GM21390 (cell line): ENCODE data around the gene DOCK10.
"Not testable (repeated sequence)": the region's sequence is repeated elsewhere in the genome, so short reads cannot be mapped to it uniquely, and the experiment has no call there.

ENCODE experiments used
- ATAC-seq: cut with Tn5 transposase; IDR thresholded peaks from one replicate; pipeline ENCODE4 v1.9.1; 2021; ENCODE audit not compliant: unreplicated experiment

Gene DOCK10

GRCh38 chr2:224951723-224952481 is 90.4 kb downstream of the DOCK10 start:
- ATAC-seq: peak; percentile 26

DNA sequence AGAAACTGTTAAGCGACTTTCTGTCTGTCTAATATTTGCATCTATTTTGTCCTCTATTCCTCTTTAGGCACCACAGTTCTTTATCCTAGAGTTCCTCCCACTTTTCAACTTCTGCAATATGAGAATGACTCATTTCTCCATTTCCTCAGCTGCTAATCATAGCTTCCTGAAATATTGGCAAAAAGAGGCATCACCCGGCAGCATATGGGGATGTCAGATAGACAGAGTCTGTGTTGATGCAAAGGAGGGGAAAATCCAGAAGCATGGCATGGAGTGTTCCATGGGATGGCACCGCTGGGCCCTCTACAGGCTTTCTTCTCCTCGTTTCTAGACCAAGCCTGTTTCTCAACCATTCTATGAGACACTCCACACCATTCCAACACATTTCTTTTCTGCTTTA is 93.4 kb downstream of the DOCK10 start:
- ATAC-seq: no peak

- ATAC-seq: no peak
These were observed 94.3 kb downstream of the DOCK10 start for GRCh38 chr2:224948005-224948404.

- ATAC-seq: no peak
These were observed 94.7 kb downstream of the DOCK10 start for GRCh38 chr2:224947566-224947965.

- ATAC-seq: peak; percentile 73
These were observed 95.4 kb downstream of the DOCK10 start for GRCh38 chr2:224946895-224947294.

GRCh38 chr2:224944707-224945547 is 97.3 kb downstream of the DOCK10 start:
- no peak for ATAC-seq

GRCh38 chr2:224943601-224944041 is 98.6 kb downstream of the DOCK10 start:
- ATAC-seq: not testable (repeated sequence)

GRCh38 chr2:224941960-224942359 is 100.3 kb downstream of the DOCK10 start:
- no peak for ATAC-seq

- no peak for ATAC-seq
These were observed 101.7 kb downstream of the DOCK10 start for GRCh38 chr2:224940618-224941017.

DNA sequence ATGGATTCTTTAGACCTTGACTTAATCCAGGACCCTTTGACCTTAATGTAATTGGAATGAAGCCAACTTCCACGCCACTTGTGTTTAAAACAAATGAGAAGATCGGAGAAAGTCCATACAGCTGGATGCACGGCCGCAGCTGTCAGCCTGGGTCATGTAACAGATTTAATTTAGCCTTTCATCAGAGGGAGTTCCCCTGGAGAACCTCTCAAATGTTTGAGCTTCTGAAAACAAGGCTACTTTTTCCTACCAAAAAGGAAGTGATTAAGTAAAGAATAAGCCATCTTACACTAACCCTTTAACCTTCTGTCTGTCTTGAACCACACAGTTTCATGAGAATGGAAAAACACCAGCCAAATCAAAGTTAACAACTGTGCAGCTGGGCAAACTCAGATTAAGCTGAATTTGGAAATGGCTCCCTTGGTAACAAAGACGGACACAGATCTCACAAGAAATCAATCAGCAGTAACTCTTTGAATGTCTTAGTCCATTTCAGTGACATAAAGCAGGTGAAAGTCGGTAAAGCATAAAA is 103.6 kb downstream of the DOCK10 start:
- ATAC-seq: peak; percentile 34

- peak; percentile 84 for ATAC-seq
These were observed 104.4 kb downstream of the DOCK10 start for GRCh38 chr2:224937887-224938286.

- ATAC-seq: no peak
These were observed 107.6 kb downstream of the DOCK10 start for GRCh38 chr2:224934526-224935188.

DNA sequence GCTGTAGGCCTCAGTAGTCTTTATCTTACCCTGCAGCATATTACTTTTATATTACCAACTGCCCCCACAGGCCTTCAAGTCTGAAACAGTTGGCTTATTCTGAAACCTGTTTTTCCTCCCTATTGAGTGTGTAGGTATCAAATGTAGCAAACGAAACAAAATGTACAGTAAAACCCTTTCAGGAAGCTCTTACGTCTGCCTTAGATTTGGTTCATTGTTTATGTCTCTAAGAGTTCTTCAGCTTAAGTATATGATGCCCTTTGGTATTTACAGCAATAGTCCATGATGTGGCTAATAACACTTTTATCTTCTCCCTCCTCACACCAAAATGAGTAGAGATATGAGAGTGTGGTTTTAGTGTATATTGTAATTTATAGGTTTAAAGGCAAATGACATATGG is 108.8 kb downstream of the DOCK10 start:
- no peak for ATAC-seq

GRCh38 chr2:224932522-224932921 is 109.7 kb downstream of the DOCK10 start:
- ATAC-seq: no peak

- no peak for ATAC-seq
These were observed 110.3 kb downstream of the DOCK10 start for GRCh38 chr2:224931956-224932355.

- no peak for ATAC-seq
These were observed 111.3 kb downstream of the DOCK10 start for GRCh38 chr2:224930990-224931389.

GRCh38 chr2:224930124-224930523 is 112.1 kb downstream of the DOCK10 start:
- no peak for ATAC-seq

DNA sequence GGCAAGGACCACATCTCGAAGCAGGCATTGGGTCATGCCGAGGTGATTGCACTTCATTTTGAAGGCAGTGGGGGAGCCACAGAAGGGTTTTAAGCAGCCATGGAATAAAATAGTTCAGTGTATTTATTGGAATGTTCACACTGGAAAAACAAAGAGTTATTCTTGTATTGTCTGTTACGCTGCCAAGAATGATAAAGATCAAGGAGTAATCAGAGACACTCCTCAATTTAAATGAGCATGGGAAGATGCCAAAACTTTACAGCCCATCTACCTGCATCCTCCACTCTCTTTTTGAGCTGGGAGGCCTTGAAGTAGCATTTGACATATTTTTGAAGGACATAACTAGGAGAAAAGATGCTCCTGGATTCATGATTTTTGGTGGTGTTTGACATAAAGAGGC is 112.8 kb downstream of the DOCK10 start:
- no peak for ATAC-seq

- ATAC-seq: no peak
These were observed 114.6 kb downstream of the DOCK10 start for GRCh38 chr2:224927646-224928173.

GRCh38 chr2:224927011-224927410 is 115.3 kb downstream of the DOCK10 start:
- no peak for ATAC-seq

- ATAC-seq: peak; percentile 30
These were observed 116.5 kb downstream of the DOCK10 start for GRCh38 chr2:224925810-224926100.
